Panc1 (cell line): Measurements from ENCODE around the gene PLXNC1. TPM values are rescaled to one million over a fixed set of nuclear protein-coding genes. Genes with fewer than 3 reads are reported as not detected.

Experiments
- ATAC-seq: fragments of 200-7000 bp; cut with Tn5 transposase; 2 replicates; pipeline ENCODE4 v1.9.1; 2020; ENCODE audit warnings: mild to moderate bottlenecking, moderate library complexity
- BruUV-seq: library from RNA; stranded (reverse); fragments of 400-500 nt; replicated peaks from 2 replicates; lab custom pipeline; 2021; lab: Mats Ljungman, UMichigan
- CTCF ChIA-PET: fragments of 300-600 bp; sonication (Branson Sonifier 250); formaldehyde crosslinking; loops from one replicate; lab custom pipeline; 2022; ENCODE audit warnings: antibody characterized with exemption; lab: Charles Lee
- POLR2A ChIA-PET: fragments of 300-600 bp; sonication (Branson Sonifier 250); formaldehyde crosslinking; loops from one replicate; lab custom pipeline; 2022; ENCODE audit warnings: antibody characterized with exemption; lab: Charles Lee
- DNase-seq: peaks from one replicate; pipeline ENCODE4 v3.0.0-alpha.2; 2010; ENCODE audit warnings: low read depth, low spot score
- H3K27ac ChIP-seq: 2 replicates; pipeline ENCODE4 v1.5.1; 2011; ENCODE audit warnings: mild to moderate bottlenecking, low read length, inconsistent platforms
- H3K27me3 ChIP-seq: fragments of 200-500 bp; sonication (Bioruptor generic); 2 replicates; pipeline ENCODE4 v1.6.0; 2014; ENCODE audit warnings: low read length, inconsistent platforms; ENCODE audit not compliant: control insufficient read depth, insufficient read depth
- H3K36me3 ChIP-seq: fragments of 200-500 bp; sonication (Bioruptor generic); 2 replicates; pipeline ENCODE4 v1.5.1; 2014; ENCODE audit warnings: inconsistent platforms, mild to moderate bottlenecking, low read length, moderate library complexity; ENCODE audit not compliant: control insufficient read depth, insufficient read depth
- H3K4me1 ChIP-seq: 2 replicates; pipeline ENCODE4 v1.5.1; 2011; ENCODE audit warnings: inconsistent platforms, mild to moderate bottlenecking, low read length, moderate library complexity; ENCODE audit not compliant: control insufficient read depth, insufficient read depth
- H3K4me3 ChIP-seq, 2 experiments: 2 replicates each; pipeline ENCODE4 v1.5.1; 2011 to 2012; ENCODE audit warnings: low read depth in 2 of 2, low read length in 2 of 2, mild to moderate bottlenecking in 2 of 2, inconsistent platforms in 1 of 2, moderate library complexity in 1 of 2
- H3K9me3 ChIP-seq: fragments of 200-500 bp; sonication (Bioruptor generic); 2 replicates; pipeline ENCODE4 v1.5.1; 2014; ENCODE audit warnings: low read depth, mild to moderate bottlenecking, inconsistent platforms, low read length, moderate library complexity; ENCODE audit not compliant: control insufficient read depth, insufficient read depth
- CTCF ChIP-seq: fragments of 450-650 bp; IDR thresholded peaks from 2 replicates; pipeline ENCODE4 v1.5.1; 2017; ENCODE audit warnings: mild to moderate bottlenecking
- POLR2AphosphoS5 ChIP-seq: IDR thresholded peaks from 2 replicates; pipeline ENCODE4 v1.6.1; 2012; ENCODE audit warnings: mild to moderate bottlenecking, low read depth, low read length, moderate library complexity
- REST ChIP-seq, 2 experiments: IDR thresholded peaks; 2 replicates each; pipeline ENCODE4 v1.6.1; 2011 to 2012; ENCODE audit warnings: low read depth in 2 of 2, control low read depth in 1 of 2, low read length in 1 of 2, mild to moderate bottlenecking in 1 of 2, moderate library complexity in 1 of 2; ENCODE audit not compliant: insufficient read depth in 1 of 2
- SIN3A ChIP-seq: IDR thresholded peaks from 2 replicates; pipeline ENCODE4 v1.6.1; 2012; ENCODE audit warnings: low read depth, mild to moderate bottlenecking, low read length, moderate library complexity, borderline replicate concordance; ENCODE audit not compliant: insufficient read depth
- TCF7L2 ChIP-seq: IDR thresholded peaks from 2 replicates; pipeline ENCODE4 v1.6.1; 2011; ENCODE audit warnings: mild to moderate bottlenecking, low read depth, low read length, inconsistent platforms
- in situ Hi-C: cut with HindIII; loops from 2 replicates; pipeline ENCODE4 v1.10.0; 2016; ENCODE audit warnings: low sequenced_read_pairs, low pct_unique_long_range_greater_than_20kb
- intact Hi-C: fragments of 100-400 bp; cut with micrococcal nuclease; formaldehyde crosslinking; loops from one replicate; pipeline ENCODE4 v1.10.0; 2022; ENCODE audit not compliant: unreplicated experiment
- total RNA-seq: library from RNA; stranded (reverse); gene quantifications from one replicate; pipeline ENCODE4 v1.2.1, GENCODE V29; 2021; ENCODE audit not compliant: unreplicated experiment

Gene PLXNC1
- total RNA-seq, 1 experiment from 2014 or later, result 0.57 TPM

GRCh38 chr12:94261119-94261518 lies 112.7 kb downstream of the PLXNC1 start:
- Histone ChIP-seq H3K27ac (no peak overlapping the region), H3K36me3 (no peaks in the 10 kb centered on the region), H3K4me3 (no peak overlapping the region), H3K4me1 (0 out of 2 replicates have a peak, but pooled peaks cover 4% of the 10 kb centered on the region), H3K27me3 (no peaks in the 10 kb centered on the region; the same call in 1 of the 2 replicates), H3K9me3 (no peaks in the 10 kb centered on the region)
- TF ChIP-seq SIN3A, result no peak
- TF ChIP-seq POLR2AphosphoS5, result no peak
- no peak for TF ChIP-seq CTCF
- TF ChIP-seq REST (IDR thresholded peaks at IDR 0.05; ENCODE audit: insufficient read depth in 1 of 2, low read depth in 2 of 2, low read length in 1 of 2), result no peak
- no peak for TF ChIP-seq TCF7L2
- no TSS peak for BruUV-seq
- ATAC-seq (no peak), DNase-seq (no peak)
- intact Hi-C loops, result no loop called here
- CTCF ChIA-PET, result no interaction called here
- in situ Hi-C loops, result no loop called here
- POLR2A ChIA-PET, result no interaction called here

- ChIA-PET CTCF (no interaction called here), POLR2A (interaction anchor here (0.5 kb wide), 1 partner anchor 1889 kb away, joined by 3 read pairs; no protein-coding TSS in a partner anchor)
- no peak for DNase-seq
- no peak overlapping the region for H3K27ac ChIP-seq
- peak overlapping the region; percentile 46 to 75 for H3K4me3 ChIP-seq
- no peaks in the 10 kb centered on the region for H3K36me3 ChIP-seq
- no peaks in the 10 kb centered on the region; the same call in 1 of the 2 replicates for H3K27me3 ChIP-seq
- TF ChIP-seq POLR2AphosphoS5, result no peak
- TF ChIP-seq REST (IDR thresholded peaks at IDR 0.05; ENCODE audit: insufficient read depth in 1 of 2, low read depth in 2 of 2, low read length in 1 of 2), result no peak
- no peak for TF ChIP-seq TCF7L2
- no peak for TF ChIP-seq CTCF
- TF ChIP-seq SIN3A, result no peak
- 0 out of 2 replicates have a peak, but pooled peaks cover 4% of the 10 kb centered on the region for H3K4me1 ChIP-seq
- in situ Hi-C loops (no loop called here), intact Hi-C loops (no loop called here)
- no peak for ATAC-seq
- no peaks in the 10 kb centered on the region for H3K9me3 ChIP-seq
- BruUV-seq, result no TSS peak
These were observed 113.4 kb downstream of the PLXNC1 start for GRCh38 chr12:94261786-94262185.
